Measurements from ENCODE around the gene B3GNT3. TPM values are rescaled to one million over a fixed set of nuclear protein-coding genes. Genes with fewer than 3 reads are reported as not detected.

The B3GNT3 gene
- total and polyA plus RNA-seq, 9 of the 15 experiments (the other 6 are each of a cell fraction or from before 2014, with no cell fraction given), result 0.06 to 0.11 (median 0.07) TPM; not detected in 6

DNA sequence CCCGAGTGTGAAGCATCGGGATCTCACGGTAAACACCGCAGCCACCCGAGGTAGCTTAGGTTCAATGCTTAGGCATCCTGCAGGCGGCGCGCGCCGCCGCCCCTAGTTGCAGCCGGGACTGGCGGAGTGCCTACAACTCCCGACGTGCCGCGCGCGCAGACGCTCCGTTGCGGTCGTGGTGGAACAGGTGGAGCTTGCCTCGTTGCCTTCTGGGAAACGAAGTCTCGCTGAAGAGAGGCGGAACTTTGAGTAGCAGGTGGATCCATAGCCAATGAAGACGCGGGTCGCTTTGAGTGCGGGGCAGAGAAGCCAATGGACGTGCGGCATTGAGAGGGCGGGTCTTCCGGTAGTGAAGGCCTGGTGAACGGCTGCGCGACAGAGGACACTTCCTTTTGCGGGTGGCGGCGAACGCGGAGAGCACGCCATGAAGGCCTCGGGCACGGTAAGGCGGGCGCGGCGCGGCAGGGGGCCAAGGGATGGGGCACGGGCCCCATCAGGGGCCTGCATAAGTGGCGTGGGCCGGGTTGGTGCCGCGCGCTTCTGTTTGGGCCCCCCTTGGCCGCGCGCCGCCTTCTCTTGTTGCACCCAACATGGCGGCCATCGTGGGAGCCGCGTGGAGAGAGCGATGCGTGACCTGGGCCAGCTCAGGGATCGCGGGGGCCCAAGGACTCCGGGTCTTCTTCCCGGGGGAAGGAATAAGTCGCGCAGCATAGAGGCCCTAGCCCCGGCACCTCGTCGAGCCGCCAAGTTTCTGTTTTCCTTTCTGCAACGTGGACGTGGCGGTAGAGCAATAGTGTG, 64.8 kb downstream of the B3GNT3 start, which contains the start of gene RPL18A (continued):
- TF ChIP-seq, protein P1, sequence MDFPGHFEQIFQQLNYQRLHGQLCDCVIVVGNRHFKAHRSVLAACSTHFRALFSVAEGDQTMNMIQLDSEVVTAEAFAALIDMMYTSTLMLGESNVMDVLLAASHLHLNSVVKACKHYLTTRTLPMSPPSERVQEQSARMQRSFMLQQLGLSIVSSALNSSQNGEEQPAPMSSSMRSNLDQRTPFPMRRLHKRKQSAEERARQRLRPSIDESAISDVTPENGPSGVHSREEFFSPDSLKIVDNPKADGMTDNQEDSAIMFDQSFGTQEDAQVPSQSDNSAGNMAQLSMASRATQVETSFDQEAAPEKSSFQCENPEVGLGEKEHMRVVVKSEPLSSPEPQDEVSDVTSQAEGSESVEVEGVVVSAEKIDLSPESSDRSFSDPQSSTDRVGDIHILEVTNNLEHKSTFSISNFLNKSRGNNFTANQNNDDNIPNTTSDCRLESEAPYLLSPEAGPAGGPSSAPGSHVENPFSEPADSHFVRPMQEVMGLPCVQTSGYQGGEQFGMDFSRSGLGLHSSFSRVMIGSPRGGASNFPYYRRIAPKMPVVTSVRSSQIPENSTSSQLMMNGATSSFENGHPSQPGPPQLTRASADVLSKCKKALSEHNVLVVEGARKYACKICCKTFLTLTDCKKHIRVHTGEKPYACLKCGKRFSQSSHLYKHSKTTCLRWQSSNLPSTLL (IDR thresholded peaks at IDR 0.05), result no peak
- TF ChIP-seq, protein P2, sequence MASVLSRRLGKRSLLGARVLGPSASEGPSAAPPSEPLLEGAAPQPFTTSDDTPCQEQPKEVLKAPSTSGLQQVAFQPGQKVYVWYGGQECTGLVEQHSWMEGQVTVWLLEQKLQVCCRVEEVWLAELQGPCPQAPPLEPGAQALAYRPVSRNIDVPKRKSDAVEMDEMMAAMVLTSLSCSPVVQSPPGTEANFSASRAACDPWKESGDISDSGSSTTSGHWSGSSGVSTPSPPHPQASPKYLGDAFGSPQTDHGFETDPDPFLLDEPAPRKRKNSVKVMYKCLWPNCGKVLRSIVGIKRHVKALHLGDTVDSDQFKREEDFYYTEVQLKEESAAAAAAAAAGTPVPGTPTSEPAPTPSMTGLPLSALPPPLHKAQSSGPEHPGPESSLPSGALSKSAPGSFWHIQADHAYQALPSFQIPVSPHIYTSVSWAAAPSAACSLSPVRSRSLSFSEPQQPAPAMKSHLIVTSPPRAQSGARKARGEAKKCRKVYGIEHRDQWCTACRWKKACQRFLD (CRISPR knock-in tag; IDR thresholded peaks at IDR 0.05), result peak; percentile 78; the same call in 1 of the 2 replicates
- TF ChIP-seq ZNF408 (CRISPR knock-in tag; IDR thresholded peaks at IDR 0.05; ENCODE audit: low read depth) (no peak), SRF (CRISPR knock-in tag; IDR thresholded peaks at IDR 0.05) (peak in 1 of 2 experiments; percentile 79; a peak in 2 of 4 replicates), HSF4 (CRISPR knock-in tag; IDR thresholded peaks at IDR 0.05; ENCODE audit: borderline replicate concordance) (no peak), ILF3 (IDR thresholded peaks at IDR 0.05; ENCODE audit: borderline replicate concordance) (no peak), RHOXF2B (CRISPR knock-in tag; conservative IDR thresholded peaks at IDR 0.05) (no peak), ZNF282 (CRISPR knock-in tag; IDR thresholded peaks at IDR 0.05) (no peak), BRD4 (IDR thresholded peaks at IDR 0.05) (peak; percentile 86; the same call in 1 of the 2 replicates), SMAD3 (CRISPR knock-in tag; conservative IDR thresholded peaks at IDR 0.05) (peak; percentile 69; the same call in 1 of the 2 replicates), MAFF (IDR thresholded peaks at IDR 0.05; ENCODE audit: low read length) (no peak), SMAD4 (CRISPR knock-in tag; conservative IDR thresholded peaks at IDR 0.05) (no peak), MTA3 (IDR thresholded peaks at IDR 0.05; ENCODE audit: borderline replicate concordance) (peak; percentile 96; the same call in 1 of the 2 replicates), JUND (IDR thresholded peaks at IDR 0.05; ENCODE audit: borderline replicate concordance, low read depth, low read length) (peak; percentile 58), JUND (tag; IDR thresholded peaks at IDR 0.05; ENCODE audit: borderline replicate concordance, low read depth, low read length) (0 out of 3 replicates have a peak, but pooled peaks have one; percentile 24), HNRNPUL1 (IDR thresholded peaks at IDR 0.05; ENCODE audit: low read length) (no peak), HEY1 (CRISPR knock-in tag; IDR thresholded peaks at IDR 0.05; ENCODE audit: borderline replicate concordance) (no peak), ZNF316 (IDR thresholded peaks at IDR 0.05) (no peak; the same call in 1 of the 2 replicates), SNIP1 (IDR thresholded peaks at IDR 0.05; ENCODE audit: low read depth) (no peak), PHF21A (IDR thresholded peaks at IDR 0.05; ENCODE audit: borderline replicate concordance, low read depth) (no peak), MED1 (CRISPR knock-in tag; IDR thresholded peaks at IDR 0.05; ENCODE audit: borderline replicate concordance) (0 out of 2 replicates have a peak, but pooled peaks have one; percentile 34)
- TF ChIP-seq, protein P3, sequence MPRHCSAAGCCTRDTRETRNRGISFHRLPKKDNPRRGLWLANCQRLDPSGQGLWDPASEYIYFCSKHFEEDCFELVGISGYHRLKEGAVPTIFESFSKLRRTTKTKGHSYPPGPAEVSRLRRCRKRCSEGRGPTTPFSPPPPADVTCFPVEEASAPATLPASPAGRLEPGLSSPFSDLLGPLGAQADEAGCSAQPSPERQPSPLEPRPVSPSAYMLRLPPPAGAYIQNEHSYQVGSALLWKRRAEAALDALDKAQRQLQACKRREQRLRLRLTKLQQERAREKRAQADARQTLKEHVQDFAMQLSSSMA (CRISPR knock-in tag; IDR thresholded peaks at IDR 0.05), result no peak
- TF ChIP-seq, protein P4, sequence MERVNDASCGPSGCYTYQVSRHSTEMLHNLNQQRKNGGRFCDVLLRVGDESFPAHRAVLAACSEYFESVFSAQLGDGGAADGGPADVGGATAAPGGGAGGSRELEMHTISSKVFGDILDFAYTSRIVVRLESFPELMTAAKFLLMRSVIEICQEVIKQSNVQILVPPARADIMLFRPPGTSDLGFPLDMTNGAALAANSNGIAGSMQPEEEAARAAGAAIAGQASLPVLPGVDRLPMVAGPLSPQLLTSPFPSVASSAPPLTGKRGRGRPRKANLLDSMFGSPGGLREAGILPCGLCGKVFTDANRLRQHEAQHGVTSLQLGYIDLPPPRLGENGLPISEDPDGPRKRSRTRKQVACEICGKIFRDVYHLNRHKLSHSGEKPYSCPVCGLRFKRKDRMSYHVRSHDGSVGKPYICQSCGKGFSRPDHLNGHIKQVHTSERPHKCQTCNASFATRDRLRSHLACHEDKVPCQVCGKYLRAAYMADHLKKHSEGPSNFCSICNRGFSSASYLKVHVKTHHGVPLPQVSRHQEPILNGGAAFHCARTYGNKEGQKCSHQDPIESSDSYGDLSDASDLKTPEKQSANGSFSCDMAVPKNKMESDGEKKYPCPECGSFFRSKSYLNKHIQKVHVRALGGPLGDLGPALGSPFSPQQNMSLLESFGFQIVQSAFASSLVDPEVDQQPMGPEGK (CRISPR knock-in tag; IDR thresholded peaks at IDR 0.05; ENCODE audit: borderline replicate concordance), result no peak

Data from K562 (cell line).